Activated naive CD8-positive, alpha-beta T cell treated with anti-CD3 and anti-CD28 coated beads for 36 hours (primary cell): ENCODE measurements around the gene TMEM221. TPM values are rescaled to one million over a fixed set of nuclear protein-coding genes. Genes with fewer than 3 reads are reported as not detected.

Source experiments
- DNase-seq: peaks from one replicate; pipeline ENCODE4 v3.0.0; 2021
- H3K27ac Mint-ChIP-seq: one replicate; pipeline ENCODE4 v1.8.0; 2022; ENCODE audit warnings: mild to moderate bottlenecking, moderate library complexity, mixed read lengths
- H3K27me3 Mint-ChIP-seq: one replicate; pipeline ENCODE4 v1.8.0; 2022; ENCODE audit warnings: mild to moderate bottlenecking, mixed read lengths
- H3K36me3 Mint-ChIP-seq: one replicate; pipeline ENCODE4 v1.8.0; 2021; ENCODE audit warnings: mild to moderate bottlenecking, mixed read lengths
- H3K4me1 Mint-ChIP-seq: one replicate; pipeline ENCODE4 v1.8.0; 2021; ENCODE audit warnings: mixed read lengths
- H3K4me3 Mint-ChIP-seq: one replicate; pipeline ENCODE4 v1.8.0; 2022; ENCODE audit warnings: mild to moderate bottlenecking, moderate library complexity, mixed read lengths
- H3K9me3 Mint-ChIP-seq: one replicate; pipeline ENCODE4 v1.8.0; 2022; ENCODE audit warnings: mixed read lengths
- total RNA-seq, 2 experiments: library from RNA; stranded (reverse); gene quantifications; one replicate each; pipeline ENCODE4 v1.2.3, GENCODE V29; 2021

TMEM221 gene
- total RNA-seq, 2 experiments from 2014 or later, result not detected

- Mint-ChIP-seq H3K4me3 (peak overlapping the region; percentile 92), H3K4me1 (peaks cover 36% of the 10 kb centered on the region), H3K27ac (peak overlapping the region; percentile 96), H3K9me3 (no peaks in the 10 kb centered on the region), H3K27me3 (no peaks in the 10 kb centered on the region), H3K36me3 (peaks cover 33% of the 10 kb centered on the region)
- peak; percentile 36 for DNase-seq
Measured at GRCh38 chr19:17406046-17406886, 42.2 kb downstream of the TMEM221 start.

GRCh38 chr19:17405250-17406045 is 43.0 kb downstream of the TMEM221 start, which contains the start of gene BST2:
TSS of gene BST2 (minus strand) at chr19:17405630. CDS start at chr19:17405575, 55 bp downstream.
- H3K36me3 Mint-ChIP-seq, result peaks cover 36% of the 10 kb centered on the region
- H3K27me3 Mint-ChIP-seq, result no peaks in the 10 kb centered on the region
- H3K4me1 Mint-ChIP-seq, result peaks cover 36% of the 10 kb centered on the region
- DNase-seq, result peak; percentile 69
- peak within 1 kb of the TSS; percentile 96 for H3K27ac Mint-ChIP-seq
- peak within 1 kb of the TSS; percentile 92 for H3K4me3 Mint-ChIP-seq
- no peaks in the 10 kb centered on the region for H3K9me3 Mint-ChIP-seq

GRCh38 chr19:17404621-17405249 is 43.7 kb downstream of the TMEM221 start:
- Mint-ChIP-seq H3K9me3 (no peaks in the 10 kb centered on the region), H3K4me3 (peak overlapping the region; percentile 92), H3K27ac (peak overlapping the region; percentile 96), H3K27me3 (no peaks in the 10 kb centered on the region), H3K4me1 (peaks cover 36% of the 10 kb centered on the region), H3K36me3 (peaks cover 37% of the 10 kb centered on the region)
- no peak for DNase-seq

GRCh38 chr19:17404015-17404414 is 44.5 kb downstream of the TMEM221 start:
- peaks cover 37% of the 10 kb centered on the region for H3K36me3 Mint-ChIP-seq
- DNase-seq, result no peak
- H3K27ac Mint-ChIP-seq, result peak overlapping the region; percentile 96
- H3K9me3 Mint-ChIP-seq, result no peaks in the 10 kb centered on the region
- no peaks in the 10 kb centered on the region for H3K27me3 Mint-ChIP-seq
- peaks cover 36% of the 10 kb centered on the region for H3K4me1 Mint-ChIP-seq
- peak overlapping the region; percentile 92 for H3K4me3 Mint-ChIP-seq

- Mint-ChIP-seq H3K4me3 (peak overlapping the region; percentile 92), H3K36me3 (peaks cover 40% of the 10 kb centered on the region), H3K9me3 (no peaks in the 10 kb centered on the region), H3K27me3 (no peaks in the 10 kb centered on the region), H3K4me1 (peaks cover 36% of the 10 kb centered on the region), H3K27ac (peak overlapping the region; percentile 62)
- DNase-seq, result peak; percentile 41
Measured at GRCh38 chr19:17402982-17403855, 45.2 kb downstream of the TMEM221 start.

- Mint-ChIP-seq H3K9me3 (no peaks in the 10 kb centered on the region), H3K27me3 (no peaks in the 10 kb centered on the region), H3K36me3 (peaks cover 35% of the 10 kb centered on the region), H3K4me3 (no peak overlapping the region), H3K4me1 (peaks cover 23% of the 10 kb centered on the region), H3K27ac (peak overlapping the region; percentile 25)
- DNase-seq, result no peak
Measured at GRCh38 chr19:17401628-17402027, 46.8 kb downstream of the TMEM221 start.

GRCh38 chr19:17398902-17399527 is 49.5 kb downstream of the TMEM221 start:
- Mint-ChIP-seq H3K27me3 (no peaks in the 10 kb centered on the region), H3K4me1 (peaks cover 12% of the 10 kb centered on the region), H3K4me3 (no peak overlapping the region), H3K36me3 (peaks cover 28% of the 10 kb centered on the region), H3K9me3 (no peaks in the 10 kb centered on the region), H3K27ac (no peak overlapping the region)
- no peak for DNase-seq

- Mint-ChIP-seq H3K4me3 (no peak overlapping the region), H3K27ac (no peak overlapping the region)
Measured at GRCh38 chr19:17394891-17395415, 53.5 kb downstream of the TMEM221 start.

GRCh38 chr19:17393914-17394313 is 54.6 kb downstream of the TMEM221 start, which contains the start of gene CCDC194:
TSS of gene CCDC194 (minus strand) at chr19:17394196. CDS start at chr19:17394158, 38 bp downstream.
- Mint-ChIP-seq H3K27ac (no peak within 1 kb of the TSS), H3K9me3 (no peaks in the 10 kb centered on the region), H3K4me1 (peaks cover 17% of the 10 kb centered on the region), H3K27me3 (peaks cover 9% of the 10 kb centered on the region), H3K4me3 (no peak within 1 kb of the TSS), H3K36me3 (peaks cover 9% of the 10 kb centered on the region)
- no peak for DNase-seq

More at GRCh38 chr19:17394891-17395415, 53.5 kb downstream of the TMEM221 start:
- peaks cover 17% of the 10 kb centered on the region for H3K4me1 Mint-ChIP-seq
- peaks cover 5% of the 10 kb centered on the region for H3K27me3 Mint-ChIP-seq
- DNase-seq, result peak; percentile 33
- peaks cover 10% of the 10 kb centered on the region for H3K36me3 Mint-ChIP-seq
- no peaks in the 10 kb centered on the region for H3K9me3 Mint-ChIP-seq

GRCh38 chr19:17393002-17393401 is 55.5 kb downstream of the TMEM221 start:
- H3K4me3 Mint-ChIP-seq, result no peak overlapping the region
- H3K36me3 Mint-ChIP-seq, result peaks cover 6% of the 10 kb centered on the region
- no peak for DNase-seq
- H3K27me3 Mint-ChIP-seq, result peaks cover 9% of the 10 kb centered on the region
- H3K27ac Mint-ChIP-seq, result no peak overlapping the region
- no peaks in the 10 kb centered on the region for H3K9me3 Mint-ChIP-seq
- H3K4me1 Mint-ChIP-seq, result peaks cover 17% of the 10 kb centered on the region

- H3K27me3 Mint-ChIP-seq, result peaks cover 9% of the 10 kb centered on the region
- H3K4me3 Mint-ChIP-seq, result peak overlapping the region; percentile 67
- H3K4me1 Mint-ChIP-seq, result peaks cover 17% of the 10 kb centered on the region
- no peak for DNase-seq
- no peak overlapping the region for H3K27ac Mint-ChIP-seq
- H3K36me3 Mint-ChIP-seq, result peaks cover 3% of the 10 kb centered on the region
- H3K9me3 Mint-ChIP-seq, result no peaks in the 10 kb centered on the region
Measured at GRCh38 chr19:17391371-17392151, 56.9 kb downstream of the TMEM221 start.

- H3K36me3 Mint-ChIP-seq, result peaks cover 3% of the 10 kb centered on the region
- peak; percentile 94 for DNase-seq
- no peaks in the 10 kb centered on the region for H3K9me3 Mint-ChIP-seq
- H3K4me3 Mint-ChIP-seq, result peak overlapping the region; percentile 89
- H3K4me1 Mint-ChIP-seq, result peaks cover 17% of the 10 kb centered on the region
- H3K27ac Mint-ChIP-seq, result peak overlapping the region; percentile 59
- peaks cover 9% of the 10 kb centered on the region for H3K27me3 Mint-ChIP-seq
Measured at GRCh38 chr19:17390665-17391370, 57.6 kb downstream of the TMEM221 start.
